ENCODE data around the gene CDK16. TPM values are rescaled to one million over a fixed set of nuclear protein-coding genes. Genes with fewer than 3 reads are reported as not detected.

The CDK16 gene
- total and polyA plus RNA-seq, 9 of the 15 experiments (the other 6 are each of a cell fraction or from before 2014, with no cell fraction given): 3.9 to 104 (median 57.5) TPM

- TF ChIP-seq ZNF280B (CRISPR knock-in tag; IDR thresholded peaks at IDR 0.05) (no peak), PKNOX1 (IDR thresholded peaks at IDR 0.05) (no peak), ZKSCAN8 (CRISPR knock-in tag; IDR thresholded peaks at IDR 0.05) (no peak), THRB (CRISPR knock-in tag; conservative IDR thresholded peaks at IDR 0.05) (no peak), SAFB2 (IDR thresholded peaks at IDR 0.05; ENCODE audit: borderline replicate concordance, low read depth, low read length, severe bottlenecking) (no peak), IFI16 (CRISPR knock-in tag; IDR thresholded peaks at IDR 0.05) (no peak), SIRT6 (IDR thresholded peaks at IDR 0.05; ENCODE audit: low read depth, low read length) (no peak), BACH1 (tag; IDR thresholded peaks at IDR 0.05) (no peak), RNF2 (IDR thresholded peaks at IDR 0.05) (peak; percentile 39; the same call in 1 of the 2 replicates), TOE1 (IDR thresholded peaks at IDR 0.05; ENCODE audit: borderline replicate concordance) (peak; percentile 48; the same call in 1 of the 2 replicates), TOE1 (CRISPR knock-in tag; IDR thresholded peaks at IDR 0.05; ENCODE audit: borderline replicate concordance, low read depth) (no peak)
Measured at GRCh38 chrX:47190445-47191269, 27.8 kb upstream of the CDK16 start (continued).
